Suppressor macrophage treated with lipopolysaccharide for 1 hour (primary cell): ENCODE results near the gene RTN4RL1.

ENCODE experiments used
- DNase-seq, 3 donors: peaks; one replicate each; pipeline ENCODE4 v3.0.0-alpha.2; 2020 to 2022

The RTN4RL1 gene

DNA sequence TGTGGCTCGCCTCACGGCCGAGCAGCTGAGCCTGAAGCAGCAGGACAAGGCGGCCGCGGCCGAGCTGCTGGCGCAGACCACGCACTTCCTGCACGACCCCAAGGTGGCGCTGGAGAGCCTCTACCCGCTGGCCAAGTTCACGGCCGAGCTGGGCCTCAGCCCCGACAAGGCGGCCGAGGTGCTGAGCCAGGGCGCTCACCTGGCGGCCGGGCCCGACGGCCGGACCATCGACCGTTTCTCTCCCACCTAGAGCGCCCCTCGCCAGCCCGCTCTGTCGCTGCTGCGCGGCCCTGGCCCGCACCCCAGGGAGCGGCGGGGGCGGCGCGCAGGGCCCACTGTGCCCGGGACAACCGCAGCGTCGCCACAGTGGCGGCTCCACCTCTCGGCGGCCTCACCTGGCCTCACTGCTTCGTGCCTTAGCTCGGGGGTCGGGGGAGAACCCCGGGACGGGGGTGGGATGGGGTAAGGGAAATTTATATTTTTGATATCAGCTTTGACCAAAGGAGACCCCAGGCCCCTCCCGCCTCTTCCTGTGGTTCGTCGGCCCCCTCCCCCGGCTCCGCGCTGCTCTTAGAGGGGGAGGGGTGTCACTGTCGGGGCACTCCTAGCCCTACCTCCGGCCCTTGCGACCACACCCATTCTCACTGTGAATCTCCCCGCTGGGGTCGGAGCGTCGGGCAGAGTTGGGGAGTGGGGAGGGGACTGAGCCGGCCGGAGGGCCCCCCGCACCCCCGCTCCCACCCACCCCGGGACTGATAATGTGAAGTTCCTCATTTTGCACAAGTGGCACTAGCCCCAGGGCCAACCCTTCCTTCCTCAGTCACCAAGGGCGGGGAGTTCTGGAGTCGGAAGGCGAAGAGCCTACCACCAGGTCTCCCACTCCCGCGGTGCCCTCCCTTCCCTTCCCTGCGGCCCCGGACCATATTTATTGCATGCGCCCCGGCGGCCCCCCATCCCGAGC lies 33.7 kb upstream of the RTN4RL1 start:
- DNase-seq: peak; percentile 81 to 91 (median 87)

DNA sequence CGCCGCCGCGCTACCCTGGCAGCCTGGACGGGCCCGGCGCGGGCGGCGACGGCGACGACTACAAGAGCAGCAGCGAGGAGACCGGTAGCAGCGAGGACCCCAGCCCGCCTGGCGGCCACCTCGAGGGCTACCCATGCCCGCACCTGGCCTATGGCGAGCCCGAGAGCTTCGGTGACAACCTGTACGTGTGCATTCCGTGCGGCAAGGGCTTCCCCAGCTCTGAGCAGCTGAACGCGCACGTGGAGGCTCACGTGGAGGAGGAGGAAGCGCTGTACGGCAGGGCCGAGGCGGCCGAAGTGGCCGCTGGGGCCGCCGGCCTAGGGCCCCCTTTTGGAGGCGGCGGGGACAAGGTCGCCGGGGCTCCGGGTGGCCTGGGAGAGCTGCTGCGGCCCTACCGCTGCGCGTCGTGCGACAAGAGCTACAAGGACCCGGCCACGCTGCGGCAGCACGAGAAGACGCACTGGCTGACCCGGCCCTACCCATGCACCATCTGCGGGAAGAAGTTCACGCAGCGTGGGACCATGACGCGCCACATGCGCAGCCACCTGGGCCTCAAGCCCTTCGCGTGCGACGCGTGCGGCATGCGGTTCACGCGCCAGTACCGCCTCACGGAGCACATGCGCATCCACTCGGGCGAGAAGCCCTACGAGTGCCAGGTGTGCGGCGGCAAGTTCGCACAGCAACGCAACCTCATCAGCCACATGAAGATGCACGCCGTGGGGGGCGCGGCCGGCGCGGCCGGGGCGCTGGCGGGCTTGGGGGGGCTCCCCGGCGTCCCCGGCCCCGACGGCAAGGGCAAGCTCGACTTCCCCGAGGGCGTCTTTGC lies 32.8 kb upstream of the RTN4RL1 start:
- DNase-seq: peak in 1 of 3 donors; percentile 20

- DNase-seq: peak in 1 of 3 donors; percentile 42
Observed at GRCh38 chr17:2057175-2057759, 32.1 kb upstream of the RTN4RL1 start.

- DNase-seq: peak; percentile 40 to 76 (median 58)
Observed at GRCh38 chr17:2056206-2057174, 31.4 kb upstream of the RTN4RL1 start.

GRCh38 chr17:2055292-2056205 lies 30.4 kb upstream of the RTN4RL1 start:
- peak in 1 of 3 donors; percentile 44 for DNase-seq

- DNase-seq: peak; percentile 73 to 92 (median 84)
Observed at GRCh38 chr17:2054512-2055291, 29.6 kb upstream of the RTN4RL1 start, which contains the start of gene HIC1. Gene HIC1, plus strand, starts transcription at chr17:2055103. Its CDS starts 1,588 bp downstream, at chr17:2056691.

DNA sequence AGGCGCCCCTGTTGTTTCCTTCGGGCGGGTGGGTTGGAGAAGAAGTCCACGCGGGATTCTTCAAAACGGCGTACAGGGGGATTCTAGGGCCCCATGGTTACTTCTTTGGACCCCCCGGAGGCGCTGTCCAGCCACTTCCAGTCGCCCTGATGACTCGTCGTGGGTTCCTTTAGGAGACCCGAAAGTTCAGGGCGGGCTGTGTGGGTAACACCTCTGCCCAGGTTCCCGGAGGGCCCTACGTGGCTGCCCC lies 29.1 kb upstream of the RTN4RL1 start:
- no peak for DNase-seq

GRCh38 chr17:2053380-2054261 lies 28.5 kb upstream of the RTN4RL1 start:
- DNase-seq: peak; percentile 76 to 89 (median 80)

DNA sequence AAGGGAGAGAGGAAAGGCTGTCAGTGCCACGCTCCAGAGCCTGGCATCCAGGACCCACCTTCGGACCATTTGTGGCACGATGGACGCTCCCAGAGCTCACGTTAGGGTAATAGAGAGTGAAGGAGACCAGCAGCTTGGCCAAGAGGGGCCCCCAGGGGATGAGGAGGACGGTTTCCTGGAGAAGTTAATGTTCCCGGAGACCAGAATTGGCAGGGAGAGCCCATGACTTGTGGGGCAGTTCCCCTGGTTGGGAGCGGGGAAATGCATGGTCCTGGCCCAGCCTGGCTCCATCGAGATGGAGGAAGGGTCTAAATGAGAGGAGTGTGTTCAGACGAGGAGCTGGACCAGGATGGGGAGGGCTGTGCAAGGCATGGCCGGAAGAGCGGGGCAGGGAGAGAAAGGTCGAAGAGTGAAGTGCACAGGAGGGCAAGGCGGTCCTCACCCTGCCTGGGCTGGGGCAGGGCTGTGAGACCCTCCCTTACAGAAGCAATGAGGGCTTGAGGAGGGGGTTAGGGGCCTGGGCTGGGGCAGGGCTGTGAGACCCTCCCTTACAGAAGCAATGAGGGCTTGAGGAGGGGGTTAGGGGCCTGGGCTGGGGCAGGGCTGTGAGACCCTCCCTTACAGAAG lies 26.9 kb upstream of the RTN4RL1 start:
- no peak for DNase-seq

GRCh38 chr17:2051061-2051932 lies 26.2 kb upstream of the RTN4RL1 start:
- peak; percentile 78 to 89 (median 80) for DNase-seq

DNA sequence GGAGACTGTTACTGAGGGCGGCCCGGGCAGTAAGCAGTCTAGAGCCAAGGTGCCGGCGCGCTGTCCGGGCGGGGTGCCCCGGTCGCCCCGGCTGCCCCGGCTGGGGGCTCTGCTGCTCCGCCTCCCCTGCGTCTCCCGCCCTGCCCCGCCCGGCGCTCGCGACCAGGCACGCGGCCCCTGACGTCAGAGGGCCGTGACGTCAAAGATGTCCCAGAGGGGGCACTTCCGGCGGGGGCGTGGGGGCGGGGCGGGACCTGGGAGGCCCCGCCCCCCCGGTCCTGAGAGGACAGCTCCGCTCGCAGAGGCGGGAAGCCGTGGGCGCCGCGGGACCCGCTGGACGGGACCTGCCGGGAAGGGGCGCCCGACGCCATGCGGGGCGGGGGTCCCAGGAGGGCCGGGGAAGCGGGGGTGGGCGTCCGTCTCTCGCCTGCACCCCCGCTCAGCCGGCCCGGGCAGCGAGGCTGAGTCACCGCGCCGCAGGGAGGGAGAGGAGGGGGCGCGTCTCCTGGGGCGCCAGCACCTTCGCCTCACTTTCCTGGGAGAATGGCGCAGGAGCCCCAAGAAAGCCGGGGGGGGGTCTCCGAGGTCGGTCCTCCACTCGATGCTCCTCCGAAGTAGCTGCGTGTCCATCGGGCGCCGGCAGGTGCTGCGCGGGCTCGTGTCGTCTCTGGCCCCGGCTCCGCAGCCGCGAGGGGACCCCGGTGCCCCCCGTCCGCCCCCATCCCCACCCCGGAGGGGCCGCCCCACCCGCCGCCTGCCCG lies 25.3 kb upstream of the RTN4RL1 start:
- DNase-seq: peak; percentile 82 to 94 (median 88)

DNA sequence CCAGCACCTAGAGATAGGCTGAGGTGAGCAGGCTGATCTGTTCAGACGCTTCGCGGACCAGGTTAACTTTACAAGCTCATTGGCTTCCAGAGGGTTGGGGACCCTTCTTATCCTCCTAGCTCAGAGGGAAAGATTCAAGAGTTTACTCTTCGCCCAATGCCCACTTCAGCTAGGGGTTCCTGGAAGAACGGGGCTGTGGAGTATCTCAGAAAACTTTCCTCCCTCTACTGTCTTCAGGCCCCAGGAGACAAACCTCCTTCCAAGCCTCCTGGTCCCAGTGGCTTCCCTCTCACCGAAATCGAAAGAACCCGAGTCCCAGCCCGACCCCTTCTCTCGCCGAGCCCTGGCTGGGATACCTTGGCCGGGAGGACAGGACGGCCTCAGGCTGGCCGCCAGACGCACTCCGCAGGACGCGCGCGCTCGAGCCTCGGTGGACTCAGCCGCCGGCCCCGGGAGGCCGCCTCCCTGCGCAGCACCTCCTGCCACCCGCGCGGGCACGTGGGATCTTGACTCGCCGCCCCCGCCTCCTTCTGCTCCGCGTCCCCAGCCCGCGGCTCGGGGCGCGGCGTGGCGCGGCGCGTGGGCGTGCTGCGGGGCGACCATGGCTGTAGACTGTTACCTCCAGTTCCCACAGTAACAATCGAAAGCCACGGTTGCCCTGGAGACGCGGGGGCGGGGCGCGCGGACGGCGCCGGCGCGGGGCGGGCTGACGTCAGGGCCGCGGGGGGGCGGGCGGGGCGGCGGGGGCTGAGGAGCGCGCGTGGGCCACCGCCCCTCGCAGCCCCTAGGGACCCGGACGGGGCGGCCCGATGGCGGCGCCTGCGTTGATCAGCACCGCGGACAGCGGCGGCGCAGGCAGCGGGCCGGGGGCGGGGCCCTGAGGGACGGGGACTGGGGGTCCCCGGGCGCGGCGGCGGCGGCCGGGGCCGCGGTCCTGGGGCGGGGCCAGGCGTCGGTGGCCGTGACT lies 24.5 kb upstream of the RTN4RL1 start:
- DNase-seq: peak; percentile 85 to 95 (median 92)

- DNase-seq: no peak
Observed at GRCh38 chr17:2048805-2049204, 23.7 kb upstream of the RTN4RL1 start.

GRCh38 chr17:2047590-2047989 lies 22.5 kb upstream of the RTN4RL1 start:
- no peak for DNase-seq

DNA sequence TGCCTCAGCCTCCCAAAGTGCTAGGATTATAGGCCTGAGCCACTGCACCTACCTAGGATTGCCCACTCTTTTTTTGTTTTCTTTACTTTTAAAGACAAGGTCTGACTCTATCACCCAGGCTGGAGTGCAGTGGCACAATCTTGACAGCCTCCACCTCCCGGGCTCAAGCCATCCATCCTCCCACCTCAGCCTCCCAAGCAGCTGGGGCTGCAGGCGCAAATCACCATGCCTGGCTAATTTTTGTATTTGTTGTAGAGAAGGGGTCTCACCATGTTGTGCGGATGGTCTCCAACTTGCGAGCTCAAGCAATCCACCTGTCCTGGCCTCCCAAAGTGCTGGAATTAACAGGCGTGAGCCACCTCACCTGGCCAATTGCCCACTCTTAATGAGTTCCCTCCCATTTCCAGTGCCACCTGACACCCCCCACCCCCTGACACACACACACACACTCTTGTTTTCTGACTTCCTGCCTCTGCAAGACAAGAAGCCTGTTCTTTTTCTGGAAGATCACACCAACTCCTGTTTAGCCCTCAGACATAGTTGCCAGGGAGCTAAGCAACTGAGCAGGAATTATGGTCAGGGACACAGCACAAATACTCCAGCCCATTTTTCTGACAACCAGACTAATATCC lies 19.2 kb upstream of the RTN4RL1 start:
- no peak for DNase-seq
